Measurements from ENCODE around the gene DLX3. TPM values are rescaled to one million over a fixed set of nuclear protein-coding genes. Genes with fewer than 3 reads are reported as not detected.

The DLX3 gene
- polyA plus RNA-seq, 3 donors, result not detected

DNA sequence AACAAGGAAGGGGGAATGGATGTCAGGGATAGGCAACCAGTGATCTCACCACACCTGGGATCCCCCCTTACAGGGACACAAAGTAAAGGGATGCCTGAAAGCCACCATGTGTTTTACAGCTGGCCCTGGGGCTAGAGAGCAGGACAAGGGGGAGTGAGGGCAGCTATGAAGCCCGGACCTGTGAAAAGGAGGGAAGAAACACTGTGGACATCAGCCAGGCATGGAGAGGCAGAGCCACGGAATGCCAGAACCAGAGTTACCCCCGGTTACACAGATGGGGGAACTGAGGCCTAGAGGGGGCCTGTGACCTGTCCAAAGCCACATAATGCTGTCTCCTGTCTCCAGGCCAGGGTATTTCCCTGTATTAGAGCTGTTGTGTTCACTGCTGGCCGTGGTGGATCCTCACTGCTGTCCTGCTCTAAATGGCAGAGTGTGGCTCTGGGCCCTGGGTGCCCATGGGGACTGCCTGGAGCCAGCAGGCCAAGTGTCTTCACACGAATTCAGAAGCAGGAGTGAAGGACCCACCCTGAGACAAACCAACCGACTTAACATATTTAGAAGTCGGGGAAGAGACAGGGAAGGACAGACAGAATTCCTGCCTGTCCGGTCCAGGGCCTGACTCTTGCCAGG, 31.1 kb upstream of the DLX3 start:
- H3K4me1 Mint-ChIP-seq, result peaks cover 25% of the 10 kb centered on the region
- DNase-seq, result no peak
- no peak overlapping the region for H3K27ac ChIP-seq (ENCODE audit: low read depth in 1 of 2, low read length in 2 of 2)
- H3K79me2 ChIP-seq (ENCODE audit: insufficient read depth, low read length), result no peaks in the 10 kb centered on the region
- WGBS (ENCODE audit: insufficient coverage), result 79% methylated on average over 6 of the region's 8 CpGs
- peaks cover 0 to 3% (median 0%) of the 10 kb centered on the region in 7 donors for H3K9me3 Mint-ChIP-seq
- TF ChIP-seq CTCF (IDR thresholded peaks at IDR 0.05), result no peak
- no peaks in the 10 kb centered on the region for H3K36me3 Mint-ChIP-seq
- intact Hi-C loops (cut with micrococcal nuclease), result loop anchor here (1.0 to 2.0 kb wide), 2 partner anchors 61 kb away; no protein-coding TSS in a partner anchor
- peak overlapping the region in 1 of 2 donors; percentile 4 for H3K4me3 Mint-ChIP-seq
- no peak overlapping the region for H3K9ac ChIP-seq (ENCODE audit: insufficient read depth, low read length, poor library complexity, severe bottlenecking)
- H3K27me3 ChIP-seq (ENCODE audit: control insufficient read depth in 2 of 2, insufficient read depth in 2 of 2, low read length in 2 of 2), result peaks cover 0 to 21% of the 10 kb centered on the region in 2 donors
- H3K4me1 ChIP-seq (ENCODE audit: control insufficient read depth in 1 of 2, insufficient read depth in 2 of 2, low read length in 2 of 2), result peaks cover 10 to 16% of the 10 kb centered on the region in 2 donors
- no peak overlapping the region for H2AFZ ChIP-seq (ENCODE audit: insufficient read depth, low read depth, low read length, poor library complexity, severe bottlenecking)
- peaks cover 22 to 43% (median 26%) of the 10 kb centered on the region in 3 donors for H3K27me3 Mint-ChIP-seq (ENCODE audit: low read depth in 3 of 3)
- no peaks in the 10 kb centered on the region for H3K9me3 ChIP-seq (replicated peaks in 1 of 2; ENCODE audit: control insufficient read depth in 1 of 2, insufficient read depth in 1 of 2, low read length in 2 of 2)
- H3K4me2 ChIP-seq (replicated peaks; ENCODE audit: extremely low read depth, low read length, poor library complexity, severe bottlenecking), result no peak overlapping the region
- no peaks in the 10 kb centered on the region for H3K36me3 ChIP-seq (replicated peaks in 1 of 2; ENCODE audit: control insufficient read depth in 1 of 2, insufficient read depth in 2 of 2, low read length in 2 of 2)
- H4K20me1 ChIP-seq (ENCODE audit: insufficient read depth, low read length), result no peaks in the 10 kb centered on the region
- H3K27ac Mint-ChIP-seq, result no peak overlapping the region
- no peak overlapping the region for H3K4me3 ChIP-seq (replicated peaks in 1 of 3; ENCODE audit: low read depth in 2 of 3, low read length in 3 of 3)

GRCh38 chr17:50024808-50025207, 29.8 kb upstream of the DLX3 start:
- H2AFZ ChIP-seq (ENCODE audit: insufficient read depth, low read depth, low read length, poor library complexity, severe bottlenecking), result no peak overlapping the region
- Mint-ChIP-seq H3K27ac (no peak overlapping the region), H3K36me3 (no peaks in the 10 kb centered on the region), H3K9me3 (peaks cover 0 to 2% (median 0%) of the 10 kb centered on the region in 7 donors), H3K27me3 (ENCODE audit: low read depth in 3 of 3) (peaks cover 22 to 34% (median 25%) of the 10 kb centered on the region in 3 donors), H3K4me3 (no peak overlapping the region), H3K4me1 (peaks cover 27% of the 10 kb centered on the region)
- no peaks in the 10 kb centered on the region for H4K20me1 ChIP-seq (ENCODE audit: insufficient read depth, low read length)
- H3K4me3 ChIP-seq (replicated peaks in 1 of 3; ENCODE audit: low read depth in 2 of 3, low read length in 3 of 3), result no peak overlapping the region
- peaks cover 10 to 16% of the 10 kb centered on the region in 2 donors for H3K4me1 ChIP-seq (ENCODE audit: control insufficient read depth in 1 of 2, insufficient read depth in 2 of 2, low read length in 2 of 2)
- H3K27me3 ChIP-seq (ENCODE audit: control insufficient read depth in 2 of 2, insufficient read depth in 2 of 2, low read length in 2 of 2), result peaks cover 0 to 21% of the 10 kb centered on the region in 2 donors
- no peaks in the 10 kb centered on the region for H3K79me2 ChIP-seq (ENCODE audit: insufficient read depth, low read length)
- H3K9ac ChIP-seq (ENCODE audit: insufficient read depth, low read length, poor library complexity, severe bottlenecking), result no peak overlapping the region
- no peak overlapping the region for H3K4me2 ChIP-seq (replicated peaks; ENCODE audit: extremely low read depth, low read length, poor library complexity, severe bottlenecking)
- H3K9me3 ChIP-seq (replicated peaks in 1 of 2; ENCODE audit: control insufficient read depth in 1 of 2, insufficient read depth in 1 of 2, low read length in 2 of 2), result no peaks in the 10 kb centered on the region
- H3K27ac ChIP-seq (ENCODE audit: low read depth in 1 of 2, low read length in 2 of 2), result no peak overlapping the region
- DNase-seq, result no peak
- H3K36me3 ChIP-seq (replicated peaks in 1 of 2; ENCODE audit: control insufficient read depth in 1 of 2, insufficient read depth in 2 of 2, low read length in 2 of 2), result no peaks in the 10 kb centered on the region
- intact Hi-C loops (cut with micrococcal nuclease), result no loop called here
- WGBS (ENCODE audit: insufficient coverage), result 83% methylated on average over 1 of the region's 7 CpGs
- TF ChIP-seq CTCF (IDR thresholded peaks at IDR 0.05), result no peak
